GM21360 (cell line): ENCODE results near the gene GNB1L.

Experiments
- ATAC-seq: cut with Tn5 transposase; IDR thresholded peaks from one replicate; pipeline ENCODE4 v1.9.1; 2021; ENCODE audit warnings: mild to moderate bottlenecking, moderate library complexity; ENCODE audit not compliant: unreplicated experiment

Gene GNB1L

DNA sequence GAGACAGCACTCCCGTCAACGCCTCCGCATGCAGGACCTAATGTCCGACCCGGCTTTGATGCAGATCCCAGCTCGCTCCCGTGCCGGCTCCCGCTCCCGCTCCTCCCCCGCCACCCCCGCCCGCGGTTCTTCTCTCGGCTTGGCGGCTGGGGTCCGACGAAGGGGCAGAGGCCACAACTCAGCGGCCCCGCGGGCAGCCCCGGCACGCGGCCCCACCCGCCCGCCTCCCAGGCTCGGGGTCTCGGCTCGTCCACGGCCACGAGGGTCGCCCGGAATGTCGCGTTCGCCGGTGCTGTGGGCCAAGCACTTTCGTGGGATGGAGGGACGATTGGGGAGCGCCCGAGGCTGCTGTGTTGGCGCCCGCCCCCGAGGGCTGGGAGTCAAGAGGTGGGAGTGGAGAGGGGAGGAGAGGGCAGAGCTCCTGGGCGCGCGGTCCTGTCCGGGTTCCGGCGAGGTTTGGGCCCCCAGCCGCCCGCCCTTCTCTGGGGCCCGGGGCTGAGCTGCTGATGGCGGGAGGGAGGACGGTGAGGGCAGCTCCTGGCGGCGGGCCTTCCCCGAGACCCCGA is 99.4 kb downstream of the GNB1L start:
- ATAC-seq, result no peak

DNA sequence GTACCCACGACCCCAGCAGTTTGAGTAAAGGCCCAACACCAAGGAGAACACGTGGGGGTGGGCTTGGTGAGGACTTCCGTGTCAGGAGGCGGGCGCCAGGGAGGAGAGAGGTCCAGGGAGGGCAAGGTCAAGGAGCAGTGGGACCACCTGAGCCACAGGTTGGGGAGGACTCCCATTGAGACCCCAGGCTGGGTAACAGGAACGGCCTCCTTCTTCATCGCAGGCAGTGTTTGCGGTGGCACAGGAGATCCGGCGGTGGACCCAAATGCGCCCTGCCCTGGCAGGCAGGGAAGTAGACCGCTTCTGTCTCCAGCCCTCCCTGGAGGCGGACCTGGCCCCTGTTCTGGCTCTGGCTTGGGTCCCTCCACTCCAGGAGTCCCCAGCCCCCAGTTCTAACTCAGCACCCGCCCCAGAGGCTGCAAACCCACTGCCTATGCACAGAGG is 100.0 kb downstream of the GNB1L start:
- no peak for ATAC-seq

DNA sequence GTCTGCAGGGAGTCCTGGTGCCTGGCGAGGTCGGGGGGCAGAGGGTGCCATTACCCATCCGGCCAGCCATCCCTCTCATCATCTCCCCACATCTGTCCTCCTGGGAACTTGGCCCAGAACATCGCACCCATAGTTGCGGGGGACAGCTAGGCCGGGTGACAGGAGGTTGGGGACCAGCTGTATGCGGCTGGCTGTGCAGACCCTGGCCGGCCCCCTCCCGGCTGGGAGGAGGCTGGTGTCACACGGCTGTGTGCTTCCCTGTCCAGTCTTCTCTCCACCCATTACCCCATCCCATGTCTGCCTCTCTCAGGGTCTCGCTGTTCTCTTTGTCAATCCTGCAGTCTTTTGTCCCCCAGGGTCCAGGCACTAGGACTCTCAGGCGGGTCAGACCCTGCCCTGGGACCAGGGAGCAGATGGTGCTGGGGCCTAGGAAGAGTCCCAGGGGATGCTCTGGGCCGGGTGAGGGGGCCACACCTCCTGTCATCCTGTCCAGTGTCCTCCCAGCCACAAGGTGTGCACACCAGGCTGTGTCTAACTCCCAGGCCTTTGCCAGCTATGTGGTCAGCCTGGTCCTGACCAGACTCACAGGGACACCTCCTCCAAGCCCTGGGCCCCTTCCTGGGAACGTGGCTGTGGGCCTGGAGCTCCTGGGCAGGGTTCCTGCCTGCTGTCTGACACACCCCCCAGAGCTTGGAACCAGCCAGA is 100.5 kb downstream of the GNB1L start:
- no peak for ATAC-seq

DNA sequence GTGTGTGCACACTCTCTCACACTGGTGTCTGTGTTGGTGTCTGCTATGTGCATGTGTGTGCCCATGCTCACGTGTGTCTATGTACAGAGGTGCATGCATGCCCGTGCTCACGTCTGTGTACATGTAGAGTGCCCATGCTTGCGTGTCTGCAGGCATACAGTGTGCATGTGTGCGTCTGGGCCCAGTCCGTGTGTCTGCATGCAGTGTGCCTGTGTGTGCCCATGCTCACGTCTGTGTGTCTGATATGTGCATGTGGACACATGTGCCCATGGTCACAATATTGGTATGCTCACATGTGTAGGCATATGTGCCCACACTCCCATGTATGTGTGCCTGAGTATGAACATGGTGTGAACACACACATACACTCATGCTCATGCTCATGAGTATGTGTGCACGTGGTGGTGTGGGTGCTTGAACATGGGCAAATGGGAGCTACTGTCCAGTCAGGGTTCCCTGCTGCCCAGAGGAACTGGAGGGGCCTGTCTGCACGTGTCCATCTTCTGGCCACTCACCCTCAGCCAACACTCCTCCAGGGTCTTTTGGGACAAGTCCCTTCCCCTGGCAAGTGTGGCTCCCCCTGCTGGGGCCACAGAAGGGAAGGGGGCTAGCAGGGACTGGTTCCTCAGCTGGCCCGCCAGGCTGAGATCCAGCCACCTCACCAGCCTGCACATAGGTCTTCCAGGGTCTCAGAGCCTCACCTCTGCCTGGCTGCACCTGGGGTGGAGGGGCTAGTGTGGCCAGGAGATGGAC is 101.4 kb downstream of the GNB1L start:
- ATAC-seq, result no peak

- ATAC-seq, result no peak
Observed at GRCh38 chr22:19751497-19752245, 103.0 kb downstream of the GNB1L start.

DNA sequence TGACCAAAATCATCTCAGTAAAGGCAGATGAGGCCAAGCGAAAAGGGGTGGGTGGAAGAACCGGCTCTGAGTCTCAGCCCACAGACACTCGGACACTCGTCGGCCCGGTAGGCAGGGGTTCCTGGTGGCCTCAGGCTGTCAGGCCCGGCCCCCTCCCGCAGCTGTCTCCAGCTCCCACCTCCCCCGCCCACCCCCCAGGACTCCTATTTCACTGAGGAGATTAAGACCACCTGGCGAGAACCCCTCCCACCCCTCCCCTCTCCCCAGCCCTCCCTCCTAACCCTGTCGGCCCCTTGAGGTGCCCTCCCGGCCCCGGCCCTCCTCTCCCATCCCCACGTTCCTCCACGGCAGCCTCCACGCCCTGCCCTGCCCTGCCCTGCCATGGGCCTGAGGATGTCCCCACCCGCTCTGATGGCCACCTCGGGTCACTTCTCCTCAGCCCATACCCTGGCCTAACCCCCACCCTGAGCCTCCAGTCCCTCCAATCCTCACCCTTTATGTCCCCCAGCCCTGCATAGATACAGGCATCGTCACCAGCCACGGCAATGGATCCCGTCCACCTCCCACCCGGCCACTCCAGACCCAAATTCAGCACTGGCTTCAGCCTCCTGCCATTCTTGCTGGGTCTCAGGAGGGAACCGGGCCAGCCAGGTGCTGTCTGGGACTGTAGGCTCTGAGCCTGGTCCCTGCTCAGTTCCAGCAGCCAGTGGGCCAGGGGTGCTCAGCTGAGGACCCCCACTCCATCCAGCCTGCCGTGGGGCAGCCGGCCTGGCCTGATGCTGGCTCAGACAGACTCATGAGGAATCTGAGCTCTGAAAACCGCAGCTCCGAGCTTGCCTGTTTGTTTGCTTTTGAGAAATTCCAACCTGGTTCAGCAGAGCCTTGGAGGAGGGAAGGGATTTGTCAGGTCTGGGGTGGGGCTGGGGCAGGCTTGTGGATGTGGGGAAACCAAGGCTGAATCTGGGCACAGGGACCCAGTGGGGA is 103.9 kb downstream of the GNB1L start:
- no peak for ATAC-seq

DNA sequence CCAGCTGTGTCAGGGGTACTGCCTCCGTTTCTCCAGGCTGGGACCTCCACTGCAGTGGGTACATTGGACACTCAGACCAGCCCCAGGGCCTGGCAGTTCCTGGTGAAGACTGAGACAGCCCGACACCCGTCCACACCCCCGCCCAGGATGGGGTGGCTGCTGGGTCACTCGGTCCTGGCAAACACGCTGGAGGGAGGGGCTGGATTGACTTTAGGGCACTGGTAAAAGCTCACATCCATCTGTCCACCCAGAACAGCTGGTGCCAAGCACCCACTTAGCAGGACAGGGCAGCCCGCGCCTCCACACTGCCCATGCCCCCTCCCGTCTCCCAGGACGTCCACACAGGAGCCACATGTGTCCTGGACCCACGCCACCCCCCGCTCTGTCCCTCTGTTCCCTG is 104.8 kb downstream of the GNB1L start:
- ATAC-seq, result no peak

DNA sequence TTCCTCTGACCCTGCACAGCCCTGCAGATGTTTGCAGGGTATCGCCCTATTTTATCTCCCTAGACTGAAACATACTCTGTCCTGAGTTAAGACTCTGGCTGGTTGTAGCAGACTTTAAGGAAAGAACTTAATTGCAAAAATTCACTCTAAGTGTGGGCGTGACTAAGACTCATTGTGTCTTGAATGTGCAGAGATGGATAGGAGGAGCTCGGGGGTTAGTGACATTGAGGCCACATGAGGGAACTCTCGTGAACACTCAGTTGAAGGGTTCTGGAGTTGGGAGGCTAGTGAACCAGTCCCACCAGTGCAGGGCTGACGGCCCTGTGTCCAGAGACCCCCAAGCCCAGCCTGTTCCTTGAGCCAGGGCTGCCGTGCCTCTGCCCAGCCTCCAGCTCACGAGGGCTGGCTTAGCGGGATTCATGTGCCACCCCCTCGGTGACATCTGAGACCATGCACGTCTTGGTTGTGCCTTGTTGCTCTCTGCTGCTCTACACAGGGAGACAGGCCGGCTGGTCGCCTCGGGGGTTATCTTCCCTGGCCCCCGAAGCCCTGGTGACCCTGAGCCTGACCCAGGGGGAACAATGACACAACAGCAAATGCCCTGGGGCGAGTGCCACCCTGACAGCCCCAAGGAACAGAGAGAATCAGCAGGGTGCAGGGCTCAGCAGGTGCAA is 105.5 kb downstream of the GNB1L start:
- no peak for ATAC-seq

GRCh38 chr22:19748139-19748538 is 106.5 kb downstream of the GNB1L start:
- no peak for ATAC-seq

GRCh38 chr22:19747551-19747950 is 107.1 kb downstream of the GNB1L start:
- no peak for ATAC-seq

DNA sequence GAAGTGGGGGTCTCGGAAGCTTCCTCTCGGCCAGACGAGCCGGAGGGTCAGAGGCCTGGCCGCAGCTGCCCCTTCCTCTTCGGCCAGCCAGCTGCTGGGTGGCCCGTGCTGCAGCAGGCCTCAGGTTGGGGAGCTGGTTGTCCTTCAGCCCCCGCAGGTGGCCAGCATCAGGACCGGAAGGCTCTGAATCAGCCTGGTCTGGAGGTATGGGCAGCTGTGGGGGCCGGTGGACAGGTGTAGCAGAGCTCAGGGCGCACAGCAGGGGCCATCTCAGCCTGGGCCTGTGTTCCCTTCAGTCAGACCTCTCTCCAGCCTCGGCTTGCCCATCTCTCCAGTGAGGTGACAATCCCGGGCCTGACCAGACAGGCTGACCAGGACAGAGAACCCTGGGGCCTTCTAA is 107.9 kb downstream of the GNB1L start:
- no peak for ATAC-seq

GRCh38 chr22:19745155-19746101 is 109.2 kb downstream of the GNB1L start:
- ATAC-seq, result no peak

DNA sequence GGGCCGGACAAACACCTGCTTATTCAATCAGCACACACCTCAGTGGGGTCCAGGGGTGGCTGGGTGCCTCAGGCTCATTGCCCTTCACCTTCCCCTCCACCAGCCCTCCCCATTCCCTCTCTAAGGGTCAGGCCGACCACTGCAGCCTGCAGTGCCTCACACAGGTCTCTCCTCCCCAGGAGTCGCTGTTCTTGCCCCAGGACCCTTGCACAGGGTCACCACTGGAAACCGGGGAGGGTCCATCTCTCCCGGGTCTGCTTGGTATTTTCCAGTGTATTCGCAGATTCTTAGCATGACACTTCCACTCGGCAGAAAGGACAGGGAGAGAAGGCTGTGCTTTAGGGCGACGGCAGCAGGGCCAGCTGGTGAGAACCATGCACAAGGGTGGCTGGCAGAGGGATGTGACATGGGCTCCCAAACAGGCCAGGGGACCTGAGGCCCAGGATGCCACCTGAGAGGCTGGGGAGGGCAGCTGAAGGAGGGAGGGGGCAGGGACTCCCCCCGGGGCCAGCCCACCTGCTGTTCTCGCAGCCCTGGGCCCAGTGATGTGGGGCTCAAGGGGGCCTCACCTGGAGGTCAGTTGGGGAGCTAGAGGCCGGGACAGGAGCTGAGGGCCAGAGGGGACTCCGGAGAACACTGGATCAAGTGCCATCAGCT is 110.2 kb downstream of the GNB1L start:
- ATAC-seq, result no peak

GRCh38 chr22:19743651-19744050 is 111.0 kb downstream of the GNB1L start:
- ATAC-seq, result no peak

DNA sequence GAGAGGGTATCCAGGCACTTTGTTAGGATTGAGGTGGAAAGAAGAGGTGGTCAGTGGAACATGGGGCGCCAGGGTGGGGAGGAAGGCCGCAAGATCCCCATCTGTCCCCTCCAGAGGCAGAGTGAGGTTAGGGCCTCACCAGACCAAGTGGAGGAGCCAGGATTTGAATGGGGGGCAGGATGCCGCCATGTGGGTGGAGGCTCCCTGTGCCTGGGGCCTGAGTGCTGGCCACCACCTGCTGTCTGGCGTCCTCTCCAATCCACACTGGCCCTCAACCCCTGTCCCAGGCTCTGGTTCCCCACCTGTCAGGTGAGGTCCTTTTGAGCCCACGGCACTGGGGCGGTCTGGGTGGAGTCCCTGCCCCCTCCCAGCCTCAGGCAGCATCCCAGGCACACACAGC is 111.6 kb downstream of the GNB1L start:
- no peak for ATAC-seq

- ATAC-seq, result no peak
Observed at GRCh38 chr22:19742160-19743066, 112.3 kb downstream of the GNB1L start.

- ATAC-seq, result no peak
Observed at GRCh38 chr22:19741053-19741452, 113.6 kb downstream of the GNB1L start.
